GM18499 (cell line): Measurements from ENCODE around the gene TENM3.

ENCODE experiments used
- ATAC-seq: cut with Tn5 transposase; IDR thresholded peaks from one replicate; pipeline ENCODE4 v1.9.1; 2021; ENCODE audit warnings: moderate number of reproducible peaks; ENCODE audit not compliant: insufficient read depth, unreplicated experiment

Gene TENM3

GRCh38 chr4:182583703-182584415, 340.7 kb downstream of the TENM3 start:
- ATAC-seq, result no peak

- ATAC-seq, result no peak
These were observed 342.1 kb downstream of the TENM3 start for GRCh38 chr4:182585321-182585720.

DNA sequence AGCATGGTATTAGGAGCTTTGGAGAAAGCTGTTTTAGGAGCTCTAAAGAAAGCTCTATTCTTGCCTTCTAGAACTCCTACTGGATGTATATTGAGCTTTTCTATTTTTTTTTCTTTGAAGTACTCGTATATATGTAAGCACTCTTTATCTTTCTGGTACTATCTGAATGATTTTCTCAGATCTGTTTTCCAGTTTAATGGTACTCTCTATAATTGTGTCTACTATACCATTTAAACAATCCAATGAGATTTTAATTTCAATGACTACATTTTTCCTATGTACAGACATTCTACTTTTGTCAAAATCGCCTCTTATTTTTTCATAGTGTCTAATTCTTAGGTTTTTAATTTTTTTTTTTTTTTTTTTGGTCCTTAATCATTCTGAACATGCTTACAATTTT, 345.9 kb downstream of the TENM3 start:
- ATAC-seq, result no peak

DNA sequence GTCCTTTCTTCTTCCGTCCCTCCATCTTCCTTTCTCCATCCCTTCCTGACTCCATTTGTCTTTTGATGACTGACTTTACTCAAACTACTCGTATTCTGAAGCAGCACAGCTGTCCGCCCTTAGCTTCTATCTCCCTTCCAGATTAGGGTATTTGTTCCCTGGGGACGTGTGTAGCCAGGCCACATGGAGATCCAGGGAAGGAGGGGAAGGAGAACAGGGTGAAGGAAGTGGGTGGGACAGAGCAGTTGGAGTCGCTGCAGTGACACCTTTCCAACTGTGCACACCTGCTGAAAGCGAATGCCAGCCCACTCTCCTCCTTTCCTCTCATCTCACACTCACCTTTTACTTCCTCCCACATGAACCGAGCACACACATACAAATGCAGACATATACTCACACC, 350.2 kb downstream of the TENM3 start:
- no peak for ATAC-seq

- ATAC-seq, result no peak
These were observed 350.7 kb downstream of the TENM3 start for GRCh38 chr4:182593864-182594263.

GRCh38 chr4:182600093-182600492, 356.9 kb downstream of the TENM3 start:
- ATAC-seq, result no peak

- no peak for ATAC-seq
These were observed 357.7 kb downstream of the TENM3 start for GRCh38 chr4:182600856-182601255.

DNA sequence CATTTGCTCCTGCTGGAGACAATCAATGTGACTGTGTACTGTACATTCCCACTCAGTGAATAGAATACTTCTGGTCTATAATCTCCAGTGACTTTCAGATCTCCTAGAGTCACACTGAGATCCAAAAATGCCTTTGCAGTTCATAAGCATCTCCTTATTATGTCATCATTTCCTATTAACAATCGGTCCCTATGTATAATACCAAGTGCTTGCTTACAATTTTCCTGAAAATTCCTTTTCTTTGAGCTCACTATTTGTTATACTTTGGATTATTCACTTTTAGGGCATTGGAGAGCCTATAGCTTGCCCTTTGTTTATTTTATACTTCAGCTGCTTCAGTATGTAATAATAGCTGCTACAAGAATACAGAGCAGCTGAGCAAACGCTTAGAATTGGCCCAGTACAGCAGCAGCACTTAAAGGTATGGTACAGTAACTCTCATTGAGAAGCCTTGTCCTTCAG, 361.0 kb downstream of the TENM3 start:
- ATAC-seq, result no peak

DNA sequence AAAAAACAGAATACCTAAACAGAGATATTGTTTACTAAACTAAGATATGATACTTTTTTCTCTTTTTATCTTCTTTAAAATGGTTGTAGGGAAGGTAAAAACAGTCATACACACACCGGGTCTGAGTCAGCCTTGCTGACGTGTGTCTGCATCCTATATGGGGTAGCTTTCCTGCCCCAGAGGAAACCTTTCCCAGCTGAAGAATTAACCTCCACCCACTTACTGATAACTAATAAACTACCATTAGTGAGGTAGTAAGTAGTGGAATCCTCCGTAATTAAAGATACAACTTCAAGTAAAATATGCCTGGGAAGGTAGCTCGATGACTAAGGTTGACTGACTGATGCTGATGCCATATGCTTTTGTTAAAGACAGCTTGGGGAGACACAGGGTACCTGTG, 361.8 kb downstream of the TENM3 start:
- no peak for ATAC-seq

- ATAC-seq, result no peak
These were observed 365.3 kb downstream of the TENM3 start for GRCh38 chr4:182608525-182608924.

DNA sequence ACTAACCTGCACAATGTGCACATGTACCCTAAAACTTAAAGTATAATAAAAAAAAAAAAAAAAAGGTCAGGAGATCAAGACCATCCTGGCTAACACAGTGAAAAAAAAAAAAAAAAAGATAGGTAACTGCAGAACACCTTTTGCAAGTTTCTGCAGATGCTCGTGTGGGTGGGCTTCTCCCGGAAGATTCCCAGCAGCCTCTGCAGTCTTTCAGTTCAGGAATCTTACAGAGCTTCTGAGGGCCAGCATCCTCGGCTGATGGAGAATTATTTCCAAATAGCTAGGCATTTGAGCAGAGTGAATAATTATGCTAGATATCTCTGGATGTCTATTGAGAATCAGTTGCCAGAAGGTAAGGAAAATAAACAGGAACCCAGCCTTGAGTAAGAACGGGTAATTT, 373.3 kb downstream of the TENM3 start:
- no peak for ATAC-seq

GRCh38 chr4:182619660-182620059, 376.5 kb downstream of the TENM3 start:
- no peak for ATAC-seq

DNA sequence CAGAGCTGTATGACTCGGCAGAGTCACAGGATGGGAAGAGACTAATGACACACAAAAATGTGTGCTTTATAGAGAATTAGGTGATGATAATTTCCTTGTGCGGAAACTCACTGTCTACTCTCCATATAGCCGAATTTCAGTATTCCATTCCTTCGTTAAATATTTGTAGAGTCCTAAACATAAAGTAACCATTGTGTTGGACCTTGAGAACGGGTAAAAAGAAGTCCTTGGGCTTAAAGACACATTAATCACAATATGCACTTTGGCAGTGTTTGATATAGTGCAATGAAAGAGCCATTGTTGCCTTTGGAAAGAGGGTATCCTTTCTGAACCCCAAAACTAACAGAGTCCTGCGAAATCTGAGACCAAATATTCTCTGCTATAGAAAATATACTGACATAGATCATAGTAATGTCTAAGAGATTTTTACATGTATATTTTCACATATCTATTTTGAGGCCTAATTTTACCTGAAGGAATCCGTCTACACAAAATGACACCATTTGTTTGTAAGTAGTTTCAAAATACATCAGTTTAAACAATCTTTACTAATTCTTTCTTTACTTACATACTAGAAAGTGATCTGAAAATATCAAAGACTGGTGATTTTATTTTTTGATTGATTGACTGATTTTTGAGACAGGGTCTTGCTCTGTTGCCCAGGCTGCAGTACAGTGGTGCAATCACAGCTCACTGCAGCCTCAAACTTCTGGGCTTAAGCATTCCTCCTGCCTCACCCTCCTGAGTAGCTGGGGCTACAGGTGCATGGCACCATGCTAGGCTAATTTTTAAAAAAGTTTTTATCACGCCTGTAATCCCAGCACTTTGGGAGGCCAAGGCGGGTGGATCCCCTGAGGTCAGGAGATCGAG, 377.1 kb downstream of the TENM3 start:
- ATAC-seq, result no peak

GRCh38 chr4:182624281-182624680, 381.1 kb downstream of the TENM3 start:
- no peak for ATAC-seq

GRCh38 chr4:182625193-182625592, 382.0 kb downstream of the TENM3 start:
- ATAC-seq, result no peak

DNA sequence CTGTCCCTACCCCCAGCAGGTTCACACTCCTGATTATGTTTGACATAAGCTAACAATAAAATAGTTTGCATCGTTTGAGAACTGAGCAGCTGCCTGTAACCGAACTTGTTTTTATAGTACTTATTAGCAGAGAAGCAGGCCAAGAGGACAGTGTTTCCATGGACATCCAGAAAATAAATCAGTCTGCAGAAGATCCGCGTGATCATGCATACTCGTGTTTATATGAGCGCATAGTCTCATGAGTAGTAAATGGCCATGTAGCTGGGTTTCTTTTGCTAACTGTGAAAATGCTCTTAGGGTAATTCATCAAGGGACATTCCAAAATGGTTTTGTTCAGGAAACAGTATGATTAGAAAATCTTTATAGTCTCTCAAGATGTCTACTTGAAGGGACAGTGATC, 384.8 kb downstream of the TENM3 start:
- ATAC-seq, result no peak

GRCh38 chr4:182628544-182628943, 385.3 kb downstream of the TENM3 start:
- ATAC-seq, result no peak

DNA sequence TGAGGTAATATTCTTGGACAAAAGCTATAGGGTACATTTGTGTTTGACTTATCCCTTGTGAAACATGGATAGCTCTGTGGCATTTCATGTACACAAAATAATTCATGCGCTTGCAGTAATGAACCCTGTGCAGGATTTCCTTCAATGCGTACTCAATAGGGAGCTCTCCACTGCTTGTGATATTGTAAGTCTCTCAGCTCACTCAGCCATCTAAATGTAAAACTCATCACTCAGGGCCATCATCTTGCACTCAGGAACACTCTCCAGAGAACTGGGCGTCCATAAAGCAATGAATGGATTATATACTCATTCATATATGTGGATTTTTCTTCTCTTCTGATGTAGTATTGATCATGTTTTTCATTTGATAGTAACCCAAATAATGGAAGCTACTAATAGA, 385.9 kb downstream of the TENM3 start:
- no peak for ATAC-seq

DNA sequence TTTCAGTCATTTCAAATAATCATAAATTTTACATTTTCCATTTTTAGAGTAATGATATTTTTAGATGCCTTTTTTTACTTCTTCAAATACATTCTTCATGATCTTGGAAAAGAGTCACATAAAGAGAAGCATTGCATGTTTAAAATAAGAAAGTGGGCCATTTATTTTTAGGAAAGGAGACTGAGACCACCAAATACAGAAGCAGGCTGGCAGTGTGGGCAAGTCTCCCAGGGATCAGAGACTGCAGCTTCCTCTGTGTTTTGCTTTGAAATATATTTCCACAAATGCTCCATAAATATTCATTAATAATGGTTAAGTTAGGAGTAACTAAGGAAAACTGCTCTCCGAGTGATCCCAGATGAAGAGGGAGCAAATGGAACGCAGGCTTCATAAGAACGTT, 397.3 kb downstream of the TENM3 start:
- no peak for ATAC-seq

- no peak for ATAC-seq
These were observed 397.7 kb downstream of the TENM3 start for GRCh38 chr4:182640932-182641331.

GRCh38 chr4:182642831-182643230, 399.6 kb downstream of the TENM3 start:
- no peak for ATAC-seq
